Stimulated activated CD8-positive, alpha-beta memory T cell treated with anti-CD3 and anti-CD28 coated beads, Interleukin-12 subunit alpha, Interleukin-12 subunit beta, amount 100 ng/mL, for 1 hour (primary cell): ENCODE results near the gene PAF1.

Experiments used
- DNase-seq: peaks from one replicate; pipeline ENCODE4 v3.0.0-alpha.2; 2020; ENCODE audit warnings: low read depth

Gene PAF1

GRCh38 chr19:39417463-39418181, 26.7 kb upstream of the PAF1 start:
- DNase-seq, result no peak

GRCh38 chr19:39416152-39417120, 25.5 kb upstream of the PAF1 start:
- DNase-seq, result no peak

- DNase-seq, result no peak
Observed at GRCh38 chr19:39415111-39416046, 24.5 kb upstream of the PAF1 start.

GRCh38 chr19:39413911-39414608, 23.2 kb upstream of the PAF1 start:
- no peak for DNase-seq

GRCh38 chr19:39413272-39413910, 22.5 kb upstream of the PAF1 start:
- DNase-seq, result no peak

DNA sequence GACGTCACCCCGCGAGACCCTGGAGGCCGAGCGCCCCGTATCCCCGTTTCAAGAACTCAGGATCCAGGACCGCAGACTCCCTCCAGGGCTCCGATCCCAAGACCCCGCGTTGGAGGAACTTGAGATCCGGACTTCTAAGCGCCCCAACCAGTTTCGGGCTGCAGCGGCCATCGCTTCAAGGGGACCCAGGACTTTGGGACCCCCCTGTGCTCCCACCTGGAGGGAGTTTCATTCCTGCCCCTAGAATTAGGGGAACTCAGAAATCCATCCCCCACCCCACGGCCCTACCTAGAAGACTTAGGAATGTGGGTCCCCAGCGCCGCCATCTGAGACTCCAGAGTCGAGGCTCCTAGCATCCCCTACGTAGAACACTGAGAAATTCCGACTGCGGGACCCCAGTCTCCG, 22.0 kb upstream of the PAF1 start:
- DNase-seq, result no peak

GRCh38 chr19:39412100-39412866, 21.4 kb upstream of the PAF1 start, which contains the start of gene PLEKHG2:
Gene PLEKHG2 (plus strand): TSS chr19:39412669. CDS start chr19:39414087, 1,418 bp downstream.
- peak; percentile 97 for DNase-seq

GRCh38 chr19:39411832-39412099, 20.9 kb upstream of the PAF1 start:
- peak; percentile 84 for DNase-seq

GRCh38 chr19:39411081-39411831, 20.4 kb upstream of the PAF1 start:
- DNase-seq, result no peak

GRCh38 chr19:39410831-39411080, 19.9 kb upstream of the PAF1 start:
- no peak for DNase-seq

DNA sequence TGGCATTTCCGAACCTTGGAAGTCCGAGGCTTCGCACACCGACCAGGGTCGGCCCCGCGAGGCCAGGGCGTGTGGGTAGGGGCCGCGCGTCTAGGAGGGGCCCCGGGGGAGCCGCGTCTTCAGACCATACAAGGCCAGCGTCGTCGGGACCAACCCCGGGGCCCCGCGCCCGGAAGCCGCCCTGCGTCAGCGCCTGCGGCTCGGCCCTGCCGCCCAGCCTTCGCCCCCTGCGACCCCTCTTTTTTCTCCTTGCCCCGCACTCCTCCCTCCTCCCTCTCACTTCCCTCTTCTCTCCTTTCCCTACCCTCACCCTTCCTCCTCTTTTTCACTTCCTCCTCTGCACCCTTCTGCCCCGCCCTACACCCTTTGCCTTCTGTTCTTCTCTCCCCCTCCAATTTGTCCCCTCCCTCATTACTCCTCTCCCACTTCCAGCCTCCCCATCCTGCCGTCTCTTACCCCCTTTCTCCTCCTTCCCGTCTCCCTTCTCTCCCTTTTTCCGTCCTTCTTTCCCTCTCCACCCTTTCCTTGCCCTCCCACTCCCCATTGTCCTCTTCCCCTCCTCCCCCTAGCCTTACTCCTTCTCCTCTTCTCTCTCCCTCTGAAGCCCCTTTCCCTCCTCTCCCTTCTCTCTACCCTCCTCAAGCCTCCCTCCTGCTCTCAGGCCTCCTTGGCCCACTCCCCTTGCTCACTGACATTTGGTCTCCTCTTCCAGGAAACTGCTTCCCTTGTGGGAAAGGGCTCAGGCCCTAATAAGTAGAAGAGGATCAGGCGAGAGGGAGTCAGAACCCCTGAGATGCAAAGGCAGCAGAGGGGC, 19.3 kb upstream of the PAF1 start:
- peak; percentile 68 for DNase-seq

GRCh38 chr19:39409208-39410016, 18.5 kb upstream of the PAF1 start:
- peak; percentile 91 for DNase-seq

GRCh38 chr19:39408392-39409207, 17.7 kb upstream of the PAF1 start:
- no peak for DNase-seq

- peak; percentile 54 for DNase-seq
Observed at GRCh38 chr19:39407660-39408391, 16.9 kb upstream of the PAF1 start.

DNA sequence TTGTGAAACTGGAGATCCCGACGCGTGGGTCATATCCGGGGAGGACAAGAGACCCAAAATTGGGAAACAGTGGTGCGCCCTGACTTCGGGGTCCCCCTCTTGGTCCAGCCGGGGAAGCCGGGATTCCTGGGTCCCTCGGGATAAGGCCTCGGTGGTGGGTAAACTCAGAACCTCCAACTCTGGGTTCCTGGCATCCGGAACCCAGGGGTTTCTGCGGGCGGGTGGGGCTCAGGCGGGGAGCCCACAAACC, 16.4 kb upstream of the PAF1 start:
- DNase-seq, result no peak

DNA sequence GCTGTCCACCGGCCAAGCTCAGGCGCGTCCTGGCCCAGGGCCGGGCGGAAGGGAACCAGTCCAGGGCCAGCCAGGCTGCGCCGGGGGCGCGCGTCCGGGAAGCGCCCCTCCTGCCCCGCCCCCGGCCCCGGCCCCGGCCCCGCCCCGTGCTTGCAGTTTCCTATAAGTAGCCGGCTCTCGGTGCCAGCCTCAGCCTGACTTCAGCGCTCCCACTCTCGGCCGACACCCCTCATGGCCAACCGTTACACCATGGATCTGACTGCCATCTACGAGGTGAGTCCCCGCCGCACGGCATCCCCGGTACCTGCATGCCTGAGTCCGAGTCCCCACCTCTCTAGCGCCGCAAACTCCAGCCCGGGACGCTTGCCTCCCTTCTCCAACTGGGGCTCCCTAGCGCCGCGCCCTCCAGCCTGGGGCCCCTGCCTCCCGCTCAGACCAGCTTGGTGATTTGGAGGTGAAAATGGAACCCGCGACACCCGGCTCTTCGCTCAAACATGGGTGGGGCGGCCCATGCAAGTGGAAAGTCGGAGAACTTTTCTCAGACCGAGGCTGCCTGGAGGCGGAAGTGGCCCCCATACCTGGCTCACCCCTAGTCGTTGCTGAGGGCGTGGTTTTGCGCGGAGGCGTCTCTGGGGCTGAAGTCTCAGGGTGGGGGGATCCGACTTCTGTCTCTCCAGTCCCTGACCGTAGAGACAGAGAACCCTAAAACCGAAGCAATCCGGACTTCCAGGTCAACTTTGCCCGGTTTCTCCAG, 15.9 kb upstream of the PAF1 start, which contains the start of gene ZFP36:
Gene ZFP36 (plus strand): TSS at position 192 of the 754 bp plus-strand sequence. CDS start 58 bp downstream, at position 250.
- peak; percentile 87 for DNase-seq
